Stimulated activated CD4-positive, alpha-beta T cell treated with anti-CD3 and anti-CD28 coated beads, TNF-alpha, amount 100 ng/mL, for 24 hours (primary cell): ENCODE measurements around the gene FMNL3.
A peak's percentile ranks its signal among the peaks of the same experiment; 100 is the strongest.
"Not testable (repeated sequence)": the region's sequence is repeated elsewhere in the genome, so short reads cannot be mapped to it uniquely, and the experiment has no call there.

Experiments used
- DNase-seq, 3 experiments: peaks; one replicate each; pipeline ENCODE4 v3.0.0-alpha.2; 2020; ENCODE audit warnings: low read depth in 3 of 3

The FMNL3 gene

GRCh38 chr12:49707128-49707811 is at the start of gene FMNL3:
TSS of gene FMNL3 (minus strand) at chr12:49707405. CDS start at chr12:49707180, 225 bp downstream.
- DNase-seq: peak; percentile 97 to 99 (median 97)

GRCh38 chr12:49750996-49751393 is 43.8 kb upstream of the FMNL3 start:
- DNase-seq: no peak

GRCh38 chr12:49750027-49750995 is 43.1 kb upstream of the FMNL3 start:
- DNase-seq: peak in 2 of 3 experiments; percentile 44 to 56

- no peak for DNase-seq
These were observed 41.6 kb upstream of the FMNL3 start for GRCh38 chr12:49748800-49749199.

- no peak for DNase-seq
These were observed 41.1 kb upstream of the FMNL3 start for GRCh38 chr12:49748306-49748705.

GRCh38 chr12:49744363-49744885 is 37.2 kb upstream of the FMNL3 start:
- no peak for DNase-seq

- peak; percentile 62 to 86 (median 74) for DNase-seq
These were observed 34.8 kb upstream of the FMNL3 start for GRCh38 chr12:49741882-49742620.

GRCh38 chr12:49740930-49741881 is 34.0 kb upstream of the FMNL3 start, which contains the start of gene TMBIM6:
TSS of gene TMBIM6 (plus strand) at chr12:49741557. CDS start at chr12:49752494, 10,937 bp downstream.
- peak; percentile 97 to 99 (median 99) for DNase-seq

- DNase-seq: not testable (repeated sequence)
These were observed 33.1 kb upstream of the FMNL3 start for GRCh38 chr12:49740277-49740676.

- DNase-seq: not testable (repeated sequence)
These were observed 31.5 kb upstream of the FMNL3 start for GRCh38 chr12:49738721-49739120.

- DNase-seq: not testable (repeated sequence)
These were observed 27.7 kb upstream of the FMNL3 start for GRCh38 chr12:49734900-49735299.

- no peak for DNase-seq
These were observed 26.2 kb upstream of the FMNL3 start for GRCh38 chr12:49733219-49734017.

GRCh38 chr12:49730568-49731101 is 23.4 kb upstream of the FMNL3 start:
- no peak for DNase-seq

- no peak for DNase-seq
These were observed 22.8 kb upstream of the FMNL3 start for GRCh38 chr12:49730050-49730449.

GRCh38 chr12:49728446-49728845 is 21.2 kb upstream of the FMNL3 start:
- no peak for DNase-seq

- not testable (repeated sequence) for DNase-seq
These were observed 14.2 kb upstream of the FMNL3 start for GRCh38 chr12:49721355-49721754.

GRCh38 chr12:49720214-49720613 is 13.0 kb upstream of the FMNL3 start:
- no peak for DNase-seq

GRCh38 chr12:49717800-49718199 is 10.6 kb upstream of the FMNL3 start:
- not testable (repeated sequence) for DNase-seq

GRCh38 chr12:49716553-49716952 is 9.3 kb upstream of the FMNL3 start:
- no peak for DNase-seq
